Neural crest cell (in vitro differentiated cells): Measurements from ENCODE around the gene PABPC4L. TPM values are rescaled to one million over a fixed set of nuclear protein-coding genes. Genes with fewer than 3 reads are reported as not detected.

Source experiments
- DNase-seq: peaks from one replicate; pipeline ENCODE4 v3.0.0; 2021; ENCODE audit warnings: low read depth, mixed read lengths, low spot score
- H3K27ac Mint-ChIP-seq: one replicate; pipeline ENCODE4 v1.8.0; 2021; ENCODE audit warnings: mild to moderate bottlenecking, mixed read lengths; ENCODE audit not compliant: unreplicated experiment
- H3K27me3 Mint-ChIP-seq: 2 replicates; pipeline ENCODE4 v1.8.0; 2021; ENCODE audit warnings: low read depth, mild to moderate bottlenecking, mixed read lengths
- H3K36me3 Mint-ChIP-seq: 2 replicates; pipeline ENCODE4 v1.8.0; 2021; ENCODE audit warnings: low read depth, mild to moderate bottlenecking, mixed read lengths
- H3K4me1 Mint-ChIP-seq: 2 replicates; pipeline ENCODE4 v1.8.0; 2021; ENCODE audit warnings: mixed read lengths
- H3K4me3 Mint-ChIP-seq: one replicate; pipeline ENCODE4 v1.8.0; 2021; ENCODE audit warnings: mild to moderate bottlenecking, mixed read lengths
- H3K9me3 Mint-ChIP-seq: 2 replicates; pipeline ENCODE4 v1.8.0; 2021; ENCODE audit warnings: mixed read lengths
- total RNA-seq: library from RNA; stranded (reverse); gene quantifications from 2 replicates; pipeline ENCODE4 v1.2.1, GENCODE V29; 2021
- TF ChIP-seq, protein P1 (sequence below): fragments of 200-600 bp; sonication (generic); conservative IDR thresholded peaks from 2 replicates; pipeline ENCODE4 v1.5.0; 2021; ENCODE audit warnings: antibody characterized with exemption, mild to moderate bottlenecking

The PABPC4L gene
- total RNA-seq, 1 donor from 2014 or later: 4.3 TPM

DNA sequence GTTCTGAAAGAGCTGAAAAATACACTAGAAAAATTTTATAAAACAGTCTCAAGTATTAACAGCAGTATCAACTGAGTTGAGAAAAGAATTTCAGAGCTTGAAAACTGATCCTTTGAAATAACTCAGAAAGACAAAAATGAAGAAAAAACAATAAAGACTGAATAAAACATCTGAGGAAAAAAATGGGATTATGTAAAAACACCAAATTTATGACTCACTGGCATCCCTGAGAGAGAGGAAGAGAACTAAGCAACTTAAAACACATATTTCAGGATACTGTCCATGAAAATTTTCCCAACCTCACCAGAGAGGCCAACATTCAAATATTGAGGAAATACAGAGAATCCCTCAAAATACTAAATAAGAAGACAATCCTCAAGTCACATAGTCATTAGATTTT, 22.9 kb downstream of the PABPC4L start:
- Mint-ChIP-seq H3K36me3 (peaks cover 5% of the 10 kb centered on the region), H3K4me1 (no peaks in the 10 kb centered on the region), H3K4me3 (no peak overlapping the region), H3K27me3 (no peaks in the 10 kb centered on the region), H3K9me3 (peaks cover 2% of the 10 kb centered on the region), H3K27ac (no peak overlapping the region)
- no peak for DNase-seq
- TF ChIP-seq, protein P1, sequence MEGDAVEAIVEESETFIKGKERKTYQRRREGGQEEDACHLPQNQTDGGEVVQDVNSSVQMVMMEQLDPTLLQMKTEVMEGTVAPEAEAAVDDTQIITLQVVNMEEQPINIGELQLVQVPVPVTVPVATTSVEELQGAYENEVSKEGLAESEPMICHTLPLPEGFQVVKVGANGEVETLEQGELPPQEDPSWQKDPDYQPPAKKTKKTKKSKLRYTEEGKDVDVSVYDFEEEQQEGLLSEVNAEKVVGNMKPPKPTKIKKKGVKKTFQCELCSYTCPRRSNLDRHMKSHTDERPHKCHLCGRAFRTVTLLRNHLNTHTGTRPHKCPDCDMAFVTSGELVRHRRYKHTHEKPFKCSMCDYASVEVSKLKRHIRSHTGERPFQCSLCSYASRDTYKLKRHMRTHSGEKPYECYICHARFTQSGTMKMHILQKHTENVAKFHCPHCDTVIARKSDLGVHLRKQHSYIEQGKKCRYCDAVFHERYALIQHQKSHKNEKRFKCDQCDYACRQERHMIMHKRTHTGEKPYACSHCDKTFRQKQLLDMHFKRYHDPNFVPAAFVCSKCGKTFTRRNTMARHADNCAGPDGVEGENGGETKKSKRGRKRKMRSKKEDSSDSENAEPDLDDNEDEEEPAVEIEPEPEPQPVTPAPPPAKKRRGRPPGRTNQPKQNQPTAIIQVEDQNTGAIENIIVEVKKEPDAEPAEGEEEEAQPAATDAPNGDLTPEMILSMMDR: no peak

DNA sequence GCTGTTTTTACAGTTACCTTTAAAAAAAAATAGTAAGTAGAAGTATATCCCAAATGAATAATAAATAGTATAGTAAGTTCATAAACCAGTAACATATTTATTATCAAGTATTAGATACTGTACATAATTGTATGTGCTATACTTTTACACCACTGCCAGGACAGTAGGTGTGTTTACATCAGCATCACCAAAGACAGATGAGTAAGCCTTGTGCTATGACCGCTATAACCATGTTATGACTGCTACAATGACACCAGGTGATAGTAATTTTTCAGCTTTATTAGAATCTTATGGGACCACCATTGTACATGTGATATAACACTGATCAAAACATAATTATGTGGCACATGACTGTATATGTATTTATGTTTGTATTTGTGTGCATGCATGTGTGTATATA, 27.3 kb downstream of the PABPC4L start:
- Mint-ChIP-seq H3K4me1 (no peaks in the 10 kb centered on the region), H3K27ac (no peak overlapping the region), H3K27me3 (no peaks in the 10 kb centered on the region), H3K36me3 (no peaks in the 10 kb centered on the region), H3K9me3 (peaks cover 8% of the 10 kb centered on the region), H3K4me3 (no peak overlapping the region)
- TF ChIP-seq, protein P1: no peak
- no peak for DNase-seq

DNA sequence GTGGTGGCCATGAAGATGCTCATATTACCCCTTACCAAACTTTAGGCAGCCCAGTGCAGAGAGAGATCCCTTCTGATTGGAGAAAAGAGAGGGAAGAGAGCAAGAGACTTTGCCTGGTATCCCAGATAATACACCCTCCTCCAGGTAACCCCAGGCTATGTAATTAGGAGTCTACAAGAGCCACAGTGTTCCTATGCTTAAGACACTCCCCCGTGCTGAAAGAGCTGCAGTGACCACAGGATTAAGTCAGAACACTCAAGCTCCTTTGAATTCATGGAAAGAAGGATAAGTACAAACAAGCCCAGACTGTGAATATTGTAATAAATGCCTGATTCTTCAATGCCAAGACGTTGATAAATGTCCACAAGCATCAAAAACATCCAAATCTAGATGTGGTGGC, 41.4 kb downstream of the PABPC4L start:
- no peak overlapping the region for H3K27ac Mint-ChIP-seq
- no peaks in the 10 kb centered on the region for H3K27me3 Mint-ChIP-seq
- peaks cover 5% of the 10 kb centered on the region for H3K36me3 Mint-ChIP-seq
- TF ChIP-seq, protein P1: no peak
- H3K4me1 Mint-ChIP-seq: peaks cover 7% of the 10 kb centered on the region
- peaks cover 12% of the 10 kb centered on the region for H3K9me3 Mint-ChIP-seq
- no peak for DNase-seq
- H3K4me3 Mint-ChIP-seq: no peak overlapping the region

DNA sequence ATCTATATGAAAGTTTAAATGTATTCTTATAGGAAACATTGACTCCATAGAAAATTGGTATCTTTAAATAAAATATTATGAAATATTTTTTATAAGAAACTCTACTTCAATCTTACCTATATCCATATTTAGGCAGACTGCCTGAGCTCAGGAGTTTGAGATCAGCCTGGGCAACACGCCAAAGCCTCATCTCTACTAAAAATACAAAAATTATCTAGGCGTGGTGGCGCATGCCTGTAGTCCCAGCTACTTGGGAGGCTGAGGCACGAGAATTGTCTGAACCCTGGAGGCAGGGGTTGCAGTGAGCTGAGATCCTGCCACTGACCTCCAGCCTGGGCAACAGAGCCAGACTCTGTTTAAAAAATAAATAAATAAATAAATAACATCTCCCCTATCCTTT, 47.5 kb downstream of the PABPC4L start:
- no peak overlapping the region for H3K4me3 Mint-ChIP-seq
- no peak overlapping the region for H3K27ac Mint-ChIP-seq
- no peaks in the 10 kb centered on the region for H3K27me3 Mint-ChIP-seq
- no peaks in the 10 kb centered on the region for H3K36me3 Mint-ChIP-seq
- H3K9me3 Mint-ChIP-seq: no peaks in the 10 kb centered on the region
- TF ChIP-seq, protein P1: no peak
- DNase-seq: no peak
- peaks cover 8% of the 10 kb centered on the region for H3K4me1 Mint-ChIP-seq

DNA sequence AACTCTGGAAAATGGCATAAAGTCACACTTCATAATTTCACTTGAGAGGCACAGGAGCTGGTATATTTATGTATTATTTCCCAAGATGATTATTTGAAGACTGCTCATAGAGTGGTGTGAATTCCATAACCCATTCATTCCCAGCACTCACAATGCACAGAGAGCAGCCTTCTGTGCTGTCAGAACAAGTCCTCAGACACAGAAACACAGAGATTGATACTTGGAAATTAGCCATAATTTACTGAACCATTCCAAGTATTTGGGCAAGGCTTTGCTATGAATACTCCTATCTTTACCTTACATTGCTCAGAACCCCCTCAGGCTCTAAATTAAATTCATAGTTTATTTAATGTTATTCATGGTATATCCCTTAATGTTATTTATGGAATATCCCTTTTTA, 53.6 kb downstream of the PABPC4L start:
- DNase-seq: no peak
- peaks cover 20% of the 10 kb centered on the region for H3K4me1 Mint-ChIP-seq
- no peaks in the 10 kb centered on the region for H3K27me3 Mint-ChIP-seq
- H3K9me3 Mint-ChIP-seq: no peaks in the 10 kb centered on the region
- TF ChIP-seq, protein P1: no peak
- H3K36me3 Mint-ChIP-seq: no peaks in the 10 kb centered on the region
- no peak overlapping the region for H3K27ac Mint-ChIP-seq
- no peak overlapping the region for H3K4me3 Mint-ChIP-seq
